ENCODE measurements around the gene ZNF3. TPM values are rescaled to one million over a fixed set of nuclear protein-coding genes. Genes with fewer than 3 reads are reported as not detected.

The ZNF3 gene
- total RNA-seq, 1 experiment from 2014 or later: 23.0 TPM

GRCh38 chr7:100109521-100110163, 28.1 kb upstream of the ZNF3 start:
- DNase-seq (ENCODE audit: low spot score): no peak

- DNase-seq (ENCODE audit: low spot score): no peak
Measured at GRCh38 chr7:100107890-100108289, 26.4 kb upstream of the ZNF3 start.

GRCh38 chr7:100107125-100107737, 25.7 kb upstream of the ZNF3 start:
- DNase-seq (ENCODE audit: low spot score): no peak

GRCh38 chr7:100106633-100107032, 25.1 kb upstream of the ZNF3 start:
- no peak for DNase-seq (ENCODE audit: low spot score)

- no peak for DNase-seq (ENCODE audit: low spot score)
Measured at GRCh38 chr7:100105534-100105933, 24.0 kb upstream of the ZNF3 start.

GRCh38 chr7:100102950-100103840, 21.7 kb upstream of the ZNF3 start:
- peak; percentile 99 for DNase-seq (ENCODE audit: low spot score)

- peak; percentile 97 for DNase-seq (ENCODE audit: low spot score)
Measured at GRCh38 chr7:100101016-100101862, 19.7 kb upstream of the ZNF3 start, which contains the start of the genes AP4M1 and MCM7. TSS of gene AP4M1 (plus strand) at chr7:100101643. CDS start at chr7:100101715, 72 bp downstream. TSS of gene MCM7 (minus strand) at chr7:100101397. CDS start at chr7:100101294, 103 bp downstream.

GRCh38 chr7:100100420-100101015, 19.0 kb upstream of the ZNF3 start:
- peak; percentile 85 for DNase-seq (ENCODE audit: low spot score)

- DNase-seq (ENCODE audit: low spot score): no peak
Measured at GRCh38 chr7:100099452-100099851, 17.9 kb upstream of the ZNF3 start.

GRCh38 chr7:100098913-100099312, 17.4 kb upstream of the ZNF3 start:
- DNase-seq (ENCODE audit: low spot score): no peak

- no peak for DNase-seq (ENCODE audit: low spot score)
Measured at GRCh38 chr7:100095704-100096103, 14.2 kb upstream of the ZNF3 start.

GRCh38 chr7:100095289-100095688, 13.8 kb upstream of the ZNF3 start:
- DNase-seq (ENCODE audit: low spot score): no peak

- DNase-seq (ENCODE audit: low spot score): no peak
Measured at GRCh38 chr7:100093925-100094486, 12.5 kb upstream of the ZNF3 start.

GRCh38 chr7:100093498-100093897, 12.0 kb upstream of the ZNF3 start:
- no peak for DNase-seq (ENCODE audit: low spot score)

- DNase-seq (ENCODE audit: low spot score): no peak
Measured at GRCh38 chr7:100093054-100093453, 11.5 kb upstream of the ZNF3 start.

GRCh38 chr7:100091411-100092181, 10.1 kb upstream of the ZNF3 start:
- no peak for DNase-seq (ENCODE audit: low spot score)

GRCh38 chr7:100090527-100091410, 9.2 kb upstream of the ZNF3 start:
- no peak for DNase-seq (ENCODE audit: low spot score)

GRCh38 chr7:100089458-100090196, 8.1 kb upstream of the ZNF3 start:
- DNase-seq (ENCODE audit: low spot score): peak; percentile 58
